ENCODE results near the gene HSD17B10. TPM values are rescaled to one million over a fixed set of nuclear protein-coding genes. Genes with fewer than 3 reads are reported as not detected.

The HSD17B10 gene
- total RNA-seq, 1 experiment from 2014 or later = 112 TPM

GRCh38 chrX:53421772-53422085 lies 12.4 kb downstream of the HSD17B10 start:
- H3K27me3 ChIP-seq (ENCODE audit: insufficient read depth, low read length) = no peaks in the 10 kb centered on the region
- no peaks in the 10 kb centered on the region; the same call in none of the 2 replicates for H3K27me3 Mint-ChIP-seq (ENCODE audit: low read depth)
- peaks cover 11 to 12% of the 10 kb centered on the region in 2 experiments for H3K4me1 Mint-ChIP-seq
- H3K27ac ChIP-seq (ENCODE audit: insufficient read length, low read depth, low read length) = peak overlapping the region; percentile 63
- peaks cover 20% of the 10 kb centered on the region; the same call in 1 of the 2 replicates for H3K79me2 ChIP-seq (ENCODE audit: insufficient read depth, low read length)
- H3K36me3 Mint-ChIP-seq (ENCODE audit: insufficient read depth in 1 of 3, low read depth in 3 of 3) = peaks cover 9 to 30% (median 18%) of the 10 kb centered on the region in 3 experiments
- H3K4ac ChIP-seq (ENCODE audit: low read depth, low read length) = no peak overlapping the region
- H3K4me3 Mint-ChIP-seq = peak overlapping the region; percentile 95 to 99
- H3K9ac ChIP-seq (ENCODE audit: extremely low read depth, insufficient read length, low read length) = peak overlapping the region; percentile 97
- H2AK5ac ChIP-seq (ENCODE audit: insufficient read length, low read length) = no peak overlapping the region
- H2BK120ac ChIP-seq (ENCODE audit: low read depth, low read length, poor library complexity, severe bottlenecking) = no peak overlapping the region
- no peak overlapping the region for H2BK5ac ChIP-seq (ENCODE audit: insufficient read length, low read length)
- H3K4me2 ChIP-seq (ENCODE audit: insufficient read depth, insufficient read length, low read length) = peak overlapping the region; percentile 54
- H2AFZ ChIP-seq (ENCODE audit: low read length) = no peak overlapping the region
- H3K79me1 ChIP-seq (ENCODE audit: insufficient read depth, low read depth, low read length, poor library complexity, severe bottlenecking) = no peaks in the 10 kb centered on the region
- H2BK15ac ChIP-seq (ENCODE audit: low read depth, low read length) = no peak overlapping the region
- TF ChIP-seq, protein P1, sequence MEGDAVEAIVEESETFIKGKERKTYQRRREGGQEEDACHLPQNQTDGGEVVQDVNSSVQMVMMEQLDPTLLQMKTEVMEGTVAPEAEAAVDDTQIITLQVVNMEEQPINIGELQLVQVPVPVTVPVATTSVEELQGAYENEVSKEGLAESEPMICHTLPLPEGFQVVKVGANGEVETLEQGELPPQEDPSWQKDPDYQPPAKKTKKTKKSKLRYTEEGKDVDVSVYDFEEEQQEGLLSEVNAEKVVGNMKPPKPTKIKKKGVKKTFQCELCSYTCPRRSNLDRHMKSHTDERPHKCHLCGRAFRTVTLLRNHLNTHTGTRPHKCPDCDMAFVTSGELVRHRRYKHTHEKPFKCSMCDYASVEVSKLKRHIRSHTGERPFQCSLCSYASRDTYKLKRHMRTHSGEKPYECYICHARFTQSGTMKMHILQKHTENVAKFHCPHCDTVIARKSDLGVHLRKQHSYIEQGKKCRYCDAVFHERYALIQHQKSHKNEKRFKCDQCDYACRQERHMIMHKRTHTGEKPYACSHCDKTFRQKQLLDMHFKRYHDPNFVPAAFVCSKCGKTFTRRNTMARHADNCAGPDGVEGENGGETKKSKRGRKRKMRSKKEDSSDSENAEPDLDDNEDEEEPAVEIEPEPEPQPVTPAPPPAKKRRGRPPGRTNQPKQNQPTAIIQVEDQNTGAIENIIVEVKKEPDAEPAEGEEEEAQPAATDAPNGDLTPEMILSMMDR (conservative IDR thresholded peaks at IDR 0.05) = no peak
- no peak overlapping the region for H4K8ac ChIP-seq (replicated peaks; ENCODE audit: insufficient read length, low read depth, low read length)
- peaks cover 11% of the 10 kb centered on the region for H3K9me3 ChIP-seq (ENCODE audit: control insufficient read depth, low read depth, low read length)
- H3K27ac Mint-ChIP-seq = peak overlapping the region; percentile 98 to 99 (median 98)
- WGBS (ENCODE audit: extremely low coverage, insufficient read length, low lambda C conversion rate) = no CpG with 5 or more reads among the region's 15 CpGs
- no peak overlapping the region for H3T11ph ChIP-seq (ENCODE audit: low read length)
- H3K18ac ChIP-seq (ENCODE audit: insufficient read length, low read depth, low read length) = peak overlapping the region; percentile 85
- H3K9me3 Mint-ChIP-seq = peaks cover 63 to 71% of the 10 kb centered on the region in 2 experiments
- peak overlapping the region; percentile 91; the same call in 1 of the 2 replicates for H3K14ac ChIP-seq (ENCODE audit: insufficient read depth, low read length)
- H3K23ac ChIP-seq (ENCODE audit: insufficient read length, low read depth, low read length) = no peak overlapping the region
- no peak overlapping the region for H3K56ac ChIP-seq (ENCODE audit: insufficient read length, low read depth, low read length)
- H4K20me1 ChIP-seq (ENCODE audit: control insufficient read depth, insufficient read depth, insufficient read length) = no peaks in the 10 kb centered on the region
- H3K4me1 ChIP-seq (ENCODE audit: insufficient read depth, low read length) = no peaks in the 10 kb centered on the region
- no peak overlapping the region for H2BK20ac ChIP-seq (ENCODE audit: low read depth, low read length, poor library complexity, severe bottlenecking)
- H3K23me2 ChIP-seq (ENCODE audit: insufficient read length, low read depth, low read length, poor library complexity, severe bottlenecking) = peaks cover 6% of the 10 kb centered on the region
- H2BK12ac ChIP-seq (ENCODE audit: insufficient read length, low read depth, low read length) = no peak overlapping the region
- DNase-seq = no peak
- H4K91ac ChIP-seq (ENCODE audit: insufficient read length, low read depth, low read length) = no peak overlapping the region
- no peak overlapping the region for H4K5ac ChIP-seq (ENCODE audit: insufficient read length, low read depth, low read length)

Data from H9 (cell line).